ENCODE results near the gene SUGP1.
"Not testable (repeated sequence)": the region's sequence is repeated elsewhere in the genome, so short reads cannot be mapped to it uniquely, and the experiment has no call there.

The SUGP1 gene

GRCh38 chr19:19260417-19261214 lies 59.7 kb downstream of the SUGP1 start:
- DNase-seq, result no peak

GRCh38 chr19:19259741-19260140 lies 60.6 kb downstream of the SUGP1 start:
- no peak for DNase-seq

DNA sequence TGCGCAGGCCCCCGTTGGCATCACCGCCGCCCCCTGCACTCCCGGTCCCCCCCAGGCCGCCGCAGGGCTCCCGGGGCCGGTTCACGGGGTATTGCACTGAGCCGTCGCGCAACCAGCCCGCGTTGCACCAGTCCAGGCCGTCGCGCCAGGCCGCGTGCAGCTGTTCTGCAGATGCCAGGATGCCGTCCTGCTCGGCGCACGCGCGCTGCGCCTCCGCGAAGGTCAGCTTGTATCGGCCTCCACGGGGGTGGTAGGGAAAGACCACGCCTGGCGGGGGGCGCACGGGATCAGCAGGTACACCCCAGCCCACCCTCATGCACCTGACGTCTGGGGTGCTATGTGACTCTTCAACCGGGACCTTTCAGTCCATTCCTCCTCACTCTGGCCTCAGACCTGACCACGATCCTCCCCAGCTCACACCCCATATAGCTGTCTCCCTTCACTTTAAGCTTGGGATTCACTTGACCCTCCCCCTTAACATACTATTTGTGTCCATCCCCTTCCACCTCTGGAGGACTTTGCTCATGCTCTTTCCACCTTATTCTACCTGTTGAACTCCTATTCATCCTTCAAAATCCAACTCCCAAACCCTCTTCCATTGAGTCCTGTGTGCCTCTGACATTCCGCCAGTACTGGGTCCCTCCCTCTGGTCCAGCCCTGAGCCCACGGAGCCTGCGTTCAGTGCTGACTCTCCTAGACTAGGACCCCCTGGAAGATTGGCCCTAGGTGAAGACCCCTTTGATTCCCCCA lies 61.5 kb downstream of the SUGP1 start:
- no peak for DNase-seq

DNA sequence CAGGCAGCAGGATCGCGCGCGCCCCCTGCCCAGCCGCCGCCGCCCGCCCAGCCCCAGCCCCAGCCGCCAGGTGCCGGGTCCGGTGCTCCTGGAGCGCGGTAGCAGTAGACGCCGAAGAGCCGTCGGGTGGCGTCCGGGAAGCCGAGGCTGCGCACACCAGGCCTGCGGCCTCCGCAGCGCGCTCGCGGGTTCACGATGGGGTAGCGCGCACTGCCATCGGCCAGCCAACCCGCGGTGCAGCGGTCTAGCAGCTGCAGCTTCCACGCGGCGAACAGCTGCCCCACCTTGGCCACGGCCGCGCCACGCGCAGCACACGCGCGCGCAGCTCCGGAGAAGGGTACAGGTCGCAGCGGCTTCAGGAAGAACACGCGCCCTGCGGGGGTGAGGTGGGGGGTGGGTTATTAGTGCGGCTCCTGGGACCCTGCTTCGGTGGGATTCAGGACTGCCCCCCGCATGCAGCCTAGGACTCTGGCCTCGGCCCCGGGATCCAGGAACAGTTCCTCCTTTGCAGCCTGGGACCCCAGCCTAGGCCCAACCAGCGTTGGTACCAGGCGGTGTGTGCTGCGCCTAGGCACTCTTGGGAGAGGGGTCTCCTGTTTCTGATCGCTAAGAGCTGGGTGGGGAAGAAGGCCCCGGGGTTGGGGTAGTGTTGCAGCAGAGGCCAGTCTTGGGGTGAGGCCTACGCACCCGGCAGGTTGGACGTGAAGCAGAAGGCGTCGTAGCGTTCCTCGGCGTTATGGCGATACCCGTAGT lies 62.3 kb downstream of the SUGP1 start:
- DNase-seq, result no peak

DNA sequence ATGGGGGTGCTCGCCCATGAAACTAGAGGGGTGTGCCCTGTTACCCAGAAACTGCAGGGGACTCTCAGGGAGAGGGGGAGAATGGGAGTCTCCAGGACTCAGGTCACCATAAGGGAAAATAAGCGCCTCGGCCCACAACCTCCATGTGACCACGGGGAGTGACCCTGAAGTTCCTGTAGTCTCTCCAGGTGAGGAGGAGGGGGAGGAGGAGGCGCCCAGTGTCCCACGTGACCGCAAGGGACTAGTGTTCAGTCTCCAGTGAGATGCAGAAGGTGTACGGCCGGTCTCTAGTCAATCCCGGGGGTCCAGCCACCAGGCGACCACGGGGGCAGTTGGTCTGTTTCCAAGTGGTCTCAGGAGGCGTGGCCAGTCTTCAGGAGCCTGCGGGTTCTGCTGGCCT lies 63.2 kb downstream of the SUGP1 start:
- DNase-seq, result no peak

GRCh38 chr19:19256072-19256969 lies 64.0 kb downstream of the SUGP1 start:
- DNase-seq, result no peak

DNA sequence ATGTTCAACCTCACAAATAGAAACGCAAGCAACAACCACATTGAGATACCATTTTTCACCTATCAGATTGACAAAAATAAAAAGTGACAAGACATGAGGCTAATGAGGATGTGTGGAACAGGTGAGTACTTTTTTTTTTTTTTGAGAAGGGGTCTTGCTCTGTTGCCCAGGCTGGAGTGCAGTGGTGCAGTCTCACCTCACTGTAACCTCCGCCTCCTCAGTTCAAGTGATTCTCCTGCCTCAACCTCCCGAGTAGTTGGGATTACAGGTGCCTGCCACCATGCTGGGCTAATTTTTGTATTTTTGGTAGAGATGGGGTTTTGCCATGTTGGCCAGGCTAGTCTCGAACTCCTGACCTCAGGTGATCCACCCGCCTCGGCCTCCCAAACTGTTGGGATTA lies 66.9 kb downstream of the SUGP1 start:
- DNase-seq, result not testable (repeated sequence)

- no peak for DNase-seq
Measured at GRCh38 chr19:19250196-19250801, 70.0 kb downstream of the SUGP1 start.

- no peak for DNase-seq
Measured at GRCh38 chr19:19240476-19240875, 79.8 kb downstream of the SUGP1 start.

DNA sequence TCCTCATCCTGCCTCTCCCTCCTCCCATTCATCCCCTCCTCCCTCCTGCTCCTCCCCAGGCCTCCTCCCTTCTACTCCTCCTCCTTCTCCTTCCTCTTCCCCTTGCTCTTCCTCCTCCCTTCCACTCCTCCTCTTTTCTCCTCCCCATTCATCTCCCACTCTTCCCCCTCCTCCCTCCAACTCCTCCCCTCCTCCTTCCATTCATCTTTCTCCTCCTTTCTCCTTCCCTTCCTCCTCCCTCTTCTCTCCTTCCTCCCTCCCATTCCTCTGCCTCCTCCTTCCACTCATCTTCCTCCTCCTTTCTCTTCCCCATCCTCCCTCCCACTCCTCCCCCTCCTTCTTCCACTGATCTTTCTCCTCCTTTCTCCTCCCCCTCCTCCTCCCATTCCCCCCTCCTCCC lies 80.6 kb downstream of the SUGP1 start:
- no peak for DNase-seq

DNA sequence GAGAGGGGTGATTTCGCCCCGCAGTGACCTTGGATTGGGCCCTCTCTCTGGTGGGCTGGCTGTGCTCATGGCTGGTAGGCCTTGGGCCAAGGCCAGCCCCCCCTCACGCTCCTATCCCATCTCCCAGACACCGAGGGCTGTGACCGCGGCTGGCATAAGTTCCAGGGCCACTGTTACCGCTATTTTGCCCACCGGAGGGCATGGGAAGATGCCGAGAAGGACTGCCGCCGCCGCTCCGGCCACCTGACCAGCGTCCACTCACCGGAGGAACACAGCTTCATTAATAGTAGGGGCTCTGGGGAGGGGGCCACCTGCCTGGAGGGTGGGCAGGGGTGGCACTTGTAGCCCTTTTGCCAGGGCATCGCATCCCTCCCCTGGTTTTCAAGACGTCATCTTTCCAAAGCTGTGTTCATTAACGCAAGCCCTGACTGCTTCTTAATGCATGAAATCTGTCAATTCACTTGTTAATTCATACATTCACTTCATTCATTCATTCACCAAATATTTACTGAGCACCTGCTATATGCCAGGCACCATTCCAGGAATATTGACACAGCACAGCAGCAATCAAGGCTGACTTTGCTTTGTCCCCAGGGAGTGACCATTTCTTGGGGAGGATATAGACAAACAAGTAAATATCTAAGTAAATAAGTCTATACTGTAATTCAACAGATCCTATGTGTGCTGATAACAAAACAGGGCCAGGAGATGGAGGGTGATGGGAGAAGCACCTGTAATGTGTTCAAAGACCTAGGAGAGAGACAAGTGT lies 82.0 kb downstream of the SUGP1 start:
- DNase-seq, result no peak

DNA sequence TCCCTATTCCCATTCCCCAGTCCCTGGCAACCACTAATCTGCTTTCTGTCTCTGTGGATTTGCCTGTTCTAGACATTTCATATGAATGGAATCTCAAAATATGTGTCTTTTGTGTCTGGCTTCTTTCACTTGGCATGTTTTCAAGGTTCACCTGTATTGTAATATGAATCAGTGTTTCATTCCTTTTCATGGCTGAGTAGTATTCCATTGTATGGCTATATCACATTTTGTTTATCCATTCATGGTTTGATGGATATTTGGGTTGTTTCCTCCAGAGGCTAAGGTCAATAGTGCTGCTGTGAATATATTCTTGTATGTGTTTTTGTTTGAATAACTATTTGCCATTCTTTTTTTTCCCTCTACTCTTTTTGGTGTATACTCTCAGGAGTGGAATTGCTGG lies 84.1 kb downstream of the SUGP1 start:
- no peak for DNase-seq

- DNase-seq, result no peak
Measured at GRCh38 chr19:19234220-19234816, 86.0 kb downstream of the SUGP1 start.

DNA sequence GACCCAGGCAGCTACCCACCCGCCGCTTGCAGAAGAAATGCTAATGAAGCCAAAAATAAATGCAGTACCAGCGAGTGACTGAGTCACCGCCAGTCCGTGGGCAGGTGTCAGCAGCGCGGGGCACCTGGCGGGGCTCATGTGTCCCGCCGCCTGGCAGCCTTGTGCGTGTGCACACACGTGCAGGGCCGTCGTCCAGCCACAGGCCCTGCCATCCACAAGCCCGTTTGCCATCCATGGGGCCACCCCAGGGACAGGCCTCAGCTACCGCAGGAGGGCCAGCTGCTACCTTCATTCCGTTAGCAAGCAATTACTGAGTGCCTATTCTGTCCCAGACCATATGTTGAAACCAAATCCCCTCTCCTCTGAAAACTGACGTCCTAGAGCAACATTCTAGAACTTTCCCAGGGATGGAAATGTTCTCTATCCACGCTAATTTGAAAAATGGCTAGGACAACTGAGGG lies 88.0 kb downstream of the SUGP1 start:
- DNase-seq, result no peak

GRCh38 chr19:19230999-19231398 lies 89.3 kb downstream of the SUGP1 start:
- no peak for DNase-seq

- DNase-seq, result no peak
Measured at GRCh38 chr19:19229701-19230100, 90.6 kb downstream of the SUGP1 start.

DNA sequence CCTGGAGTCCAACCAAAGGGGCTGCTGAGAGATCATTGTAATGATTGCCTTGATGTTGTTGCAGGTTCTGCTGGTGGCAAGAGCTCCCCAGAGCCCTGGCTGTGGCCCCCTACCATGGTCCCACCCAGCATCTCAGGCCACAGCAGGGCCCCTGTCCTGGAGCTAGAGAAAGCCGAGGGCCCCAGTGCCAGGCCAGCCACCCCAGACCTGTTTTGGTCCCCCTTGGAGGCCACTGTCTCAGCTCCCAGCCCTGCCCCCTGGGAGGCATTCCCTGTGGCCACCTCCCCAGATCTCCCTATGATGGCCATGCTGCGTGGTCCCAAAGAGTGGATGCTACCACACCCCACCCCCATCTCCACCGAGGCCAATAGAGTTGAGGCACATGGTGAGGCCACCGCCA lies 93.1 kb downstream of the SUGP1 start:
- no peak for DNase-seq

- DNase-seq, result no peak
Measured at GRCh38 chr19:19226663-19227062, 93.6 kb downstream of the SUGP1 start.

- DNase-seq, result no peak
Measured at GRCh38 chr19:19226204-19226603, 94.1 kb downstream of the SUGP1 start.
